Measurements from ENCODE around the gene SLC25A21.

SLC25A21 gene

DNA sequence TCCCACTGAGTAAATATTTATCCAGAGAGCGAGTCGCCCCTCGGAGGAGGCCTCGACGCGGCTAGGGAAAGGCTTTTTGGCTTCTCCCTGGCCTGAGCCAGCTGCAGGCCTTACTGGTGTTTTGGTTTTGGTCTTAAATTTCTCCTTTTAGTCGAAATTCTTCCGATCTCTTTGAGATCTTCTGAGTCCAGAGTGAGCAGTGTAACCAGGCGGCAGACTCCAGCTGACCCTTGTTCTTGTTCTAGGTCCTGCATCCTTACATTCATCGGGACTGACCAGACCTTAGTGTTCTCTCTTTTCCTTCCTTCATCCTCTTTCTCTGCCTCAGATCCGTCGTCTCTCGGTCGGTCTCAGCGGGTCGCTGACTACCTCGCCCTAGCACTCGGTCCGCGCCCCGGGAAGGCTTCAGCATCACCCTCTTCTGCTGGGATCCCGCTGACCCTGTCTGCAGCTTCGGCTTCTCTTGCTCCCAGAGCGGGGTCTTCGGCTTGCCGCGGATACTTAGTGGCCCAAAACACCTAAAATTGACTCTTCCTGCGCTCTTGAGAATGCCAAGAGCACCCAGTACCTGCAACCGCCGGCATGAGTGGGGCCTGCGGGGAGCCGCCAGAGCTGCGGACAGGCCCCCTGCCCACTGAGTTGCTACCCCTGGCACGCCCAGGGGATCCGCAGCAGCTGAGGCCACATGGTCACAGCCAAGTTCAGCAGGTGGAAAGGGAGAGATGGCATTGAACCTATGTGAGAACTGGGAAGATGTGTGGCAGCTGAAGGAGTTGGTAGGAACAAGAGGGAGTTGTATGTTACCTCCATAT lies 513.2 kb downstream of the SLC25A21 start:
- no peak for DNase-seq

DNA sequence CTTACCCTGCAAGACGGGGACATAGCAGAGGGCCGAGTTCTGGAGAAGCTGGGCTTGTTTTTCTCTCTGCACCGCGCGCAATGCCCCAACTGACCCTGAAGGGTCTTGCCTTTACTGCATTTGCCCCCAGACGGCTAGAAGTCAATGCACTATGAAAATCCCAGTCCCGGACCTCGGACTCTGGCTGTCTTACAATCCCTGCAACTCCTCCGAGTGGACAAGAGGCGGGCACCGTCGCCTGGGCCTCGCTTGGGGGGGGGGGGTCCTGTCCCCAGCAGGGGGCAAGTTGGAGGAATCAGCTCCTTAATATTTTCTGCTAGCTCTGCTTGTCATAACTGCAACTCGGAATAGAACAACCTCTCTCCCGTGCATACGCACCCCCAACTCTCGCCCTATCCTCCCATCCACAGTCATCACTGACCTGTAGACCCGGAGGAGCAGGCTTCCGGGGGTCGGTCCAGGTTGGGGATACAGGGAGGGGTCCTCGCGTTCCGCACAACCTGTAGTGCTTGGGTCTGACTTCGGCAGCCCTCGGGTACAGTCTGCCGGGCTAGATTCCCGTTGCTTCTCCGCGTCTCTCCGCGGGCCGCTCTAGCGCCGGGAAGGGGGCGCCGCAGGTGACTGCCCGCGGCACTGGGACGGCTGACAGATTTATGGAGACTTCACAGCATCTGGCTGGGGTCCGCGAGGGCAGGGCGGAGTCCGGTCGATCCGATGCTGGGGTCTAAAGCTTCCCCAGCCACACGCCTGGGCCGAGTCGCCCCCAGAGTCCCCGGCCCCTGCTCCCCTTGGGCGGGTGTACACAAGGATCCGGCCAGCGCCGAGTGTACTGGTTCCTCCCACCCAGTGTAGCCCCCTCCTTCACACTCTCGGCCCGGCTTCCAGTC lies 514.0 kb downstream of the SLC25A21 start:
- DNase-seq: no peak

DNA sequence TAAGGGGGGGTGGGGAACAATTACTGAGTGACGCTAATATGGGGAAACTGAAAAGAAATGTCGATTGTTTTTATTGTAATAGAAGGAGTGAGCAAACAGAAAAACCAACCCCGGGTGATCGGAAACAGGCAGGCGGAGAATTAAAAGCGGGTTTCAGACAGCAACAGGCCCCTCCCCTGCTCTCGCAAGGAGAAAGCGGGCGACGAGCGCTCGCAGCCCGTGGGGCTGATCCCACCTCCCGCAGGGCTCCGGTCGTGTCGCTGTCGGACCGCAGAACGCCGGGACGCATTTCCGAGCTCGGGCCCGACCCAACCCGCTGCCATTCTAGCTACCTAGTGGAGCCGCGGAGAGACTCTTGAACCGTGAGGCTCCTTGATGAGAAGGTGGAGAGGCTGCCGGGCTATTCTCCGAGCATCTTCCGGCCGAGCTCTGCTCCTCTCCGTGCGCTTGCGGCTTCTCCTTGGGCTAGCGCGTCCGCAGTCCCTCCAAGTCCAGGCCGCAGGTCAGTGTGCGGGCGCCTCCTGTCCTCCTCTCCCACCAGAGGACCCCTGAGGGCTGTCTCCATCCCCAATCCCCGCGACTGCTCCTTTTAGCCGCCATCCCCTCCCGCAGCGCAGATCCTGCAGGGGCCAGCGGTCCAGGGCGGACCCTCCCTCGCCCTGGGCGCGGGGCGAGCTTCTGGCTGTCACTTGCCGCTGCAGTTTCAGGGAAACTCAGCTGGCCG lies 514.8 kb downstream of the SLC25A21 start:
- no peak for DNase-seq

DNA sequence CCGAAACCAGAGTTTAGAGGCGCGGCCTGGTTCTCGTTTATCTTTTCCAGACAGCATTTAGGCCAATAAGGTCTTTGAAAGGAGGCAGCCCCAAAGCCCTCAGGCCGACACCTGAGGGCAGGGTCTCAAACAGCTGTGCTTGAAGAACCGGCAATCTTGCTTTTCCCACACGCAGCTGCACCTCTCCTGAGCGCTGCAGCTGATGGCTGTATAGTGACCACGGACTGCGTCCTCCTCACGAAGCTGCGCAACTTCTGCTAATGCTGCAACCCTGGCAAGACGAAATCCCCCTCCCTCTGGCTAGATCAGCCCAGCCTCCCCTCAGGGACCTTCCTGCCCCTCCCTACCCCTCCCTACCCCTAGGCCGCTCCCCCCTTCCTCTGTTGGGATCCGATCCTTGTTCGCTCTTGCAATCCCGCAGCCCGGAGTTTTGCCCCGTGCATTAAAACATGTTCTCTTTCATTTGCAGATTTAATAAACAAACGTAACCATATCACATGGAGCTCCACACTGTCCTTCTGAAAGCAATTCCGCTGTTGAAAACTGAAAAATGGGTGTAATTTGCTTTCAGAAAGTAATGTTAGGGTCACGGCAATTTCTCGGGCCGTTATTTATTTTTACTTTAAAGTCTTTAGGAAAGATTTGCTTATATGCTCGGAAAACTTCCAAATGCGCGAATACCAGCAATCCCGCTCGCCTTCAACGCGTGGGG lies 515.6 kb downstream of the SLC25A21 start:
- no peak for DNase-seq

DNA sequence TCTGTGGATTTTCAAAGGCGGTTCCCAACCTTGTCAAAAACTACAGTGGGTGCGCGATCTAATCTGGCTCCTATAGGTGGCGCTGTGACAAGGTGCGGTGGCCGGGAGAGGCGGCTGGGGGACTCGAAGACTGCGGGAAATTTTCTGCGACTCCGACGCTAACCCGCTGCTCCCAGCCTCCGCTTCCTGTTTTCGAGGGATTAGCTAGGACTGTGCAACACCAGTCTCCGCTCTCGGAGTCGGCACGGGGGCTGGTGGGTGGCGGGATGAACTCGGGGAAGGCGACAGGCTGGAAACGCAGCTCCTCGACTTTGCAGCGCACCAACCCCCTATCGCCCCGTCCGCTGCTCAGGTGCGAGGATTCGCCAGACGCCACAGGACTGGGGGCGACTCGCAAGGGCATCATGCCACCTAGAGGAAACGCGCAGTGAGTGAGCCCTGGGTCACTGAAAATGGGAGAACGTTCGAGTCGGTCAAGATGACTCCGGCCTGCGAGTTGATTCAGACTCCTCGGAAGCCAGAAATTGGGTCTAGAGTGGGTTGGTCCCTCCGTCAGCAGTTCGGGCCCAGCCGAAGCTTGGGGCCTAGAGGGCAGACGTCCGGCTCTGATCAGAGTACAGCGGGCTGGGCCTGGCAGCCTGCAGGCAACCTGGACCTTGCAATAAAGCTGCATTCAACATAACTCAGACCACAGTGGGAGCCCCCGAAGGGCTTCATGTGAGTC lies 516.3 kb downstream of the SLC25A21 start:
- DNase-seq: no peak

DNA sequence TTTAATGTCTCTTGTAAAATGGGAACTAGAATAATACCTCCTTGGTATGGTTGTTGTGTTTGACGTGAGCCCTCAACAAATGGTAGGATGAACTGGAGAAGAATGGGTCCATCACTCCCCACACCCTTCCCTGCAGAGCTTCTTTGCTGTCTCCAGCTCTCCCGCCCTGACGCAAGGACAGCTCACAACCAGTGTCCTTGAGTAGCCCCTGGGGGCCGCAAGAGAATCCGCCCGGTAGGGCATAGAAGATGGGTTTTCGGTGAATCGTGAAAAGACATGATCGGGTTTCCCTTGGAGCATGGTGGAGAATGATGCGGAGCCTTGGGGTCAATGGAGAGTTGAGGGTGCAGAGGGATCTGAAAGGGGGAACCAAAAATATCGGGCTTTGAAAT lies 516.8 kb downstream of the SLC25A21 start:
- DNase-seq: no peak

DNA sequence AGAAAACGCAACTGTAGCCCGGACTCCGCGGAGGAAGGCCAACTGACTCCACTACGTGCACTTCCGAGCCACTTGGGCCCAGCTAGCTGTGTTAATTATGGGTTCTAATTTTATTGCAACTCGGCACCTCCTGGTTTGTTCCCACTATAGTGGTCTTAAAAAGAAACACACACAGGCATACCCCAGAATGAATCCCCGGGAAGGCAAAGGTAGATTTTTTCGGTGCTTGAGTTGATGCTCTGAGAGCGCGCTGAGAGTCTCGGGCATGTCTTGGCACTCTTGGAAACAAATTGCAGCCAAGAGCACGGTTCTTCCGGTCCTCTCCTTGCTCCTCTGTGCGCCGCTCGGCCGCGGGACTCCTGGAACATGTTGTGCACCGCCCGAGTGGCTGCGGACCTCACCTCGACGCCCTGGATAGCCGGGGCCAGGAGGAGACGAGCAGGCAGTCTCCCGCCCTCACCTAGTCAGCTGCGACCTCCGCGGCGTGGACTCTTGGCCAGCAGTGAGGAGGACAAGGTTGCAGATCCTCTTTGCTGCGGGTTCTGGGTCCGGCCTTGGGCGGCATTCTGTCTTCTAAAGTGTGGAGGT lies 517.5 kb downstream of the SLC25A21 start:
- DNase-seq: no peak

DNA sequence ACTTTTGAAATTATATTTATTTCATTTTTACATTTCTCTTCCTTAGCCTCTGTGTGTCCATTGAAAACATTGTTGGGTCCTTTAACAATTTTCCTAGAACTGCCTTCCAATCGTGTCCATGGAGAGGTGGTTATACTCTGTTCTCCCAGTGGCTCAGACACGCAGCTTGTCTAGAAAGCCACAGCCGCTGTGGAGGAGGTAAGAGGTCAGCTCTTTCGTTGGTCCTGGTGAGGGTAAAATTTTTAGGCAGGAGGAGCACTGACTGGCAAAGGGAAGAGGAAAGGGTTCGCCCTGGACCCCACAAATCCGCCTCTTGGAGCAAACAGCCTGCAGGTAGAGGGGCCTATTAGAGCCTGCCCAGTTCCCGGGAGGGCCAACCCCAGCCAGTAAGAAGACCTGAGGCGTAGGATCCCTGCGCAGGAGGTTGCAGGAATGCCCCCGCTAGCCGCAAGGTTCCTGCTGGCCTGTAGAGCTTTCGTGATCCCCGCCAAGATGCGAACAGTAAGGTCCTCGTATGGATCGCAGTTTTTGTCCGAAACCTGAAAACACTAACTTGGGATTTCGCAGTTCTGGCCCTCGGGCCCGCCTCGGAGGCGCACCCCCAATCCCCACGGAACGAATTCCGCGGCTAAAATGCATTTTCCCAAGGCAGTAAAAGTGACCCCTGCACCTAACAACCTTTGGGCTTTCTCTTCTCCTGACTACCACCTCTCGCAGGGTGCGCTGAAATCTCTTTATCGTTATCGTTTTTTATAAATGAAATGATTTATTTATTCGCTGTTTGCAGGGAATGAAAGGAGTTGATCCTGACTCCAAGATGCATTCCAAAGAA lies 518.2 kb downstream of the SLC25A21 start:
- no peak for DNase-seq

DNA sequence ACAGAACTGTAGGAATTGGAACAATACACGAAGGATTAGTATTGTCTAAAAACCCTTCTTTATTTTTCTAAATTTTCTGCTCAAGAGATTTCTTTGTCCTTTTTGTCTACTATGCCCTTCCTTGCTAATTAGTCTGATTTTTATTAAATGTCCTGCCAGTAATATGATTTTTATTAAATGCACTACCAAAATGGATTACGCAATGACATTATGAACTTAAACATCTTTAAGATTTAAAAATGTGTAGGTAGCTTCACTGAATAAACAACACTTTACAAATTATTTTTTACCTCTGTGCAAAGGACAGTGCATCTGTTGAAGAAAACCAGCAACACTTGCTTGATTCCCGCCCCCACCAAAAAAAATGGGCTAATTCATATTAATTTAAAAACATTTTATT lies 519.0 kb downstream of the SLC25A21 start:
- DNase-seq: no peak

DNA sequence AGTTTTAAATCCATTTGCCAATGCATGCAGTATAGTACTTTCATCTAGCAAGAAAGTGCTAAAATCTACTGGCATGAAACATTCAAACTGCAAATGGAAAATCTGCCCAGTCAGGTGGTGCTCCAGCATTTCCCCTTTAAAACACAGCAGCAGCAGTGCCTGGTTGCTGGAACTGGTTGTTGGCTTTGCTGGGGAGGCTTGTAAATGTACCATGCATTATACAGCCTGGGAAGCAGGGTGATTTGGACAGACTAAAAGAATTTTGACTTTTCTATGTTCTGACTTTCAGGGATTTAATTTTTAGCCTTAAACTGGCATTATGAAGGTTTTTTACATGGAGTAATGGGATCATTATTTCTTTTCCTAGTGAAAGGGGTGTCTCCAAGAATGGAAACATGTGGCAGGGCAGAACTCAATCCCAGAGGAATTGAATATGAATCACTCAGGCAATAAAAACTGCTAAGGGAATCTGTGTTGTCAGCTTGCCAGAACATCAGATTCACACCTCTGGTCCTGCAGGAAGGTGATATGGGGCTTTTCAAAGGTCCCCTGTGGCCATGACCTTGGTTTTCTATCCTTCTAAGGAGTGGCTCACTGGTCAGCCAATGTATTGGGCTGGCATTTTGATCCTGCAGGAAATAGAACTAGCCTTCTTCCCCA lies 519.7 kb downstream of the SLC25A21 start:
- DNase-seq: no peak

DNA sequence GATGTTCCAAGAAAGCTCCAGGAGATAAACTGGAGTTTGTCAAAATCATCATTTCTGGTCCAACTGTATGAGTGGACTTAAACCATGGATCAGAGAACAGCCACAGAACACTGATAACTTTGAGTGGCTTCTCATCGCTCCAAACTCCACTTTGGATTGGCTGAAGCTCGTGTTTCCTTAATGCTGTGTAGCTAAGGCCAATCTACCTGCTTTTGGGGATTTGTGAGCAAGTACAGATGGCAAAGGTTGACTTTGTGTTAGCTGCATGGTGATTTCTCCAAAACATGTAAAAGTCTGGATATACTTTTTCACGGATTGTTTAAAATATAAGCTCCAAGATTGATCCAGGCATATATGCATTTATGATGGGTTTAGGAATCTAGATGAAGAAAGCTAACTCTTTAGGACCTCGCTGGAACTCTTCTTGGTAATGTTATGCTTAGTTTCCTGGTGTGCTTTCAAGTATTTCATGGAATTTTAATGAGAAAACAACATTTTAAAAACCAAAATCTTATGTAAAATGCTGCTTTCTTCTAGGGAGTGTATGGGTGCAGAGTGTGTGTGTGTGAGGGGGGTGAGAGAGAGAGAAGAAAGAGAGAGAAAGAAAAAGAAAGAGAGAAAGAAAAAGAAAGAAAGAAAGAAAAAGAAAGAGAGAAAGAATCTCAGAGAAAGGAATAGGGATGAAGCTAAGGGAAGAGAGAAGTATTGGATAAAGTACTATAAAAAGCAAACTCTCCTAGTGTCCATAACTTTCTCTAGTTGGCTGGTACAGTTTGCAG lies 522.3 kb downstream of the SLC25A21 start:
- DNase-seq: no peak

DNA sequence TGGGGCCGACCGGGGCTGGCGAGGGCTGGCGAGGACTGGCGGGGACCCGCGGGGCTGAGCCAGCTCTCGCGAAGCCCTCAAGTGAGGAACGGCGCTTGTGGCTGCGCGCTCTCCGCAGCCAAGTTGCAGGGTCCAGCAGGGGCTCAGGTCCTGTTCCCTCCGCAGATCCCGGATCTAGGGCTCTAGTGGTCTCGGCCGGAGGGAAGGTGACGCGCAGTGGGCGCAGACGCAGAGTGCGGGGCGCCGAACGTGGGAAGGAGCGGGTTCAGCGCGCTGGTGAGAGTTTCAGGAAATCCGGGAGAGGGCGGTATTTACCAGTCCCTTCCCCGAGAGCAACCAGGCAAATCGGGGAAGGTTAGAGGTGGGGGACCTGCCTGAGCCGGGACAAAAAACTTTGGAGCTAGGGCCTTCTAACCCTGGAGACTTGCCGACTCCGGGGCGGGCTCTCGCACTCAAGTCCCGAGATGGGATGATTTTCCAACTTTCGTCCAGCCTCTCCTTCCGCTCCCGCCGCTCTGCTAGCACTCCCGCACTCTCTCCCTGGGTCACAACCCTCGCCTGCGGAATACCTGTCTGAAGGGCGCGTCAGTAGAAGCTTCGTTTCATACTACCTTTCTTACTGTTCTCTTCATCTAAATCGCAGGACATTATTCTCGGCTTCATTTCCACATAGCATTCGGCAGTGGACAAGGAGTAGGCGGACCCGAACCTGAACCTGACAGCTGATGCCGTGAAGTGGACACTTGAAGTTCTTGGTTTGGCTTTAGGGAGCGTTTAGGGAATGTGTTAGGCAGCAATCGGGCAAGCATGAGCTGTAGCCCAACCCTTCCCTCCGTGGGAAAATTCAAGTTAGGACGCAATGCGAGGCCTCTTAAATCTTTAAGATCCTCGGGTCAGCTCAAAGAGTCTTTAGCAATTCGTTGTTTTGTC lies 524.3 kb downstream of the SLC25A21 start:
- DNase-seq: no peak

DNA sequence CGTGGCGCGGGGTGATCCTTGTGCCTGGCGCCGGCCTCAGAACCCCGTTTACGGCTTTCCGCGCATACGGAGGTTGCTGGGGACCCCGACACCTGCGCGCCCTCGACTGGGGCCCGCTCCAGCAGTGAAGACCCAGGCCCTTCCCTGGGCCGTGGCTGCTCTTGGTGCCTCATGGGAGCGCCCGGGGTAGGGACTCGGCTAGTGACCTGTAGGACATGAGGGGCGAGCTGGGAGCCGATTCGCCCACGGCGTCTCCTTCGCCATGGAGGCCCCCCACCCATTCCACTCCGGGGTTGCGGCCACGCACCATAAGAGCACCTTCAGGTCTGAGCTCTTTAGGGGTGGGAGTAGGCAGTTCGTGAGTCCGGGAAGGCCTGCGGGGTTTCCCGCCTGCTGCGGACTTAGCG lies 525.0 kb downstream of the SLC25A21 start:
- no peak for DNase-seq

DNA sequence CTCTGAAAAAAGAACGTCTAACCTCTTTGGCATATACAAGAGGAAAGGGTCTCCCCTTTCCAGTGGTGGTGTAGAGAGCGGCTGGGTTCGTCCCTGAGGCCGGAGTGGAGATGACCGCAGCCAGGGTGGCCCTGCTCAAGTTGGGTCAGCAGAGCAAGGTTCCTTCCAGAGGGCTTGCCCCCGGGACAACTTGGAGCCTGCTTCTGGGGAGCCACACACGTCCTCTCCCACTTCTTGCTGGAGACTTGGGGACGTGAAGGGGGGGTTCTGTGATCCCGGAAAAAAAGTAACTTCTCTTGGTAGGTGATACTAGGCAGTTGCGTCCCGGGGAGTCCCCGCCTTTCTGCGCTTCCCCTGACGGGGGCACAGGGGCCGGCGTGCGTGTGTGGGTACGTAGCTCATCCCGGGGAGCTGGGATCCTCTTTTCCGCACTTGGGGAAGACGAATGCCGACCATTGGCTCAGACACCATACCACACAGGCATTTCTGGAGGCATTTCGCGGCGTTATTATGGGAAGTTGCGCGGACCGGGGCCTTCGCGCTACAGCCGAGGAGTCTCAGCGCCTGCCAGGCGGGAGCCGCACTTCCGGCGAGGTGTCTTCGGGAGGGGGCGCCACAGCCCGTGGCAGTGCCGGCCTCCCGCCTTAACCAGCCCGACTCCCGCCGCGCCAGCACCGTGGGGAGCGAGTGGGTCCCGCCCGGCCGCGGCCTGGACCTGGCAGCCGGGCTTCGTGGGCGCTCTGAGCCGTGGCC lies 525.6 kb downstream of the SLC25A21 start:
- DNase-seq: no peak

DNA sequence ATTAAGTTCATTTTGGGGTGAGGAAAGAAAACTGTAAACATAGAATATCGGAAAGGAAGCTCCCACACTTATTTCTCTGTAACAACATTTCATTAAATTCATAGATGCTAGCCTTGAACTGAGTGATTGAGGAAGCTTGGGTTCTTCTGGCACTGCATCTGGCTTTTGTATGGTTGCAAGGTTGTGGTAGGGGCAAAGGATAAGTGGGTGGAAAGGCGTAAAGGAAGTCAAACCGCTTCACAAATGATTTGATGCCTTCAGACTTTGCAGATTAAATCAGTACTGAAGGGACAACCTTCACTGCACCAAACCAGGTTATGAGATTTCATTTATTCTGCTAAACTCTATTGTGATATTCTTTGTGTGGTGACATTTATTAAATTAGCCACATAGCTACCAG lies 538.8 kb downstream of the SLC25A21 start:
- DNase-seq: no peak
